K562 (cell line): Measurements from ENCODE around the gene SPATC1L. TPM values are rescaled to one million over a fixed set of nuclear protein-coding genes. Genes with fewer than 3 reads are reported as not detected.
A peak's percentile ranks its signal among the peaks of the same experiment; 100 is the strongest.

Experiments used
- ATAC-seq: fragments of 200-7000 bp; cut with Tn5 transposase; 3 replicates; pipeline ENCODE4 v1.9.1; 2020; ENCODE audit warnings: moderate library complexity
- BruUV-seq: library from RNA; stranded (reverse); fragments of 400-500 nt; replicated peaks from 2 replicates; lab custom pipeline; 2021; lab: Mats Ljungman, UMichigan
- CTCF ChIA-PET: fragments of 300-600 bp; formaldehyde crosslinking; extraction: SDS; loops from one replicate; lab custom pipeline; 2021; ENCODE audit warnings: low intra/inter-chr PET ratio; lab: Yijun Ruan, JAX
- POLR2A ChIA-PET: fragments of 300-600, 350-650 bp; sonication (Branson Sonifier 250); formaldehyde crosslinking; extraction: SDS; loops from one replicate; lab custom pipeline; 2021; ENCODE audit warnings: antibody characterized with exemption, inconsistent platforms; lab: Yijun Ruan, JAX
- DNase-seq, 4 experiments: peaks; one replicate each; pipeline versions ENCODE4 v3.0.0 to v3.0.0-alpha.2; 2011 to 2018; ENCODE audit warnings: low spot score in 3 of 4, mixed read lengths in 3 of 4; ENCODE audit errors: extremely low read depth in 1 of 4
- FAIRE-seq: peaks from 2 replicates; lab custom pipeline; 2011; peaks lifted over from hg19 to GRCh38; lab: Jason Lieb, UNC
- H2AFZ ChIP-seq: 2 replicates; pipeline ENCODE4 v1.6.0; 2011; ENCODE audit warnings: low read depth, low read length, control low read depth, inconsistent platforms
- H3K27ac ChIP-seq: fragments of 200-600 bp; 3 replicates; pipeline ENCODE4 v1.8.0; 2011; ENCODE audit warnings: low read depth, mild to moderate bottlenecking, control low read depth, inconsistent platforms, low read length, moderate library complexity, mixed read lengths; ENCODE audit errors: extremely low read depth
- H3K27me3 ChIP-seq, 2 experiments: fragments of 300-600 bp in 1 of 2; 2 replicates in 1 of 2; 3 replicates in 1 of 2; pipeline versions ENCODE4 v1.6.0 to v1.8.0; 2011; ENCODE audit warnings: inconsistent platforms in 2 of 2, low read length in 2 of 2, mild to moderate bottlenecking in 1 of 2, mixed read lengths in 1 of 2, moderate library complexity in 1 of 2; ENCODE audit not compliant: control insufficient read depth in 2 of 2, insufficient read depth in 2 of 2
- H3K36me3 ChIP-seq: fragments of 300-600 bp; 3 replicates; pipeline ENCODE4 v1.8.0; 2011; ENCODE audit warnings: mild to moderate bottlenecking, low read length, inconsistent platforms; ENCODE audit not compliant: control insufficient read depth, insufficient read depth
- H3K4me1 ChIP-seq, 2 experiments: fragments of 200-600 bp in 1 of 2; replicated peaks in 1 of 2; 2 replicates in 1 of 2; 3 replicates in 1 of 2; pipeline versions ENCODE4 v1.5.1 to v1.8.0; 2011; ENCODE audit warnings: inconsistent platforms in 2 of 2, low read length in 2 of 2, mild to moderate bottlenecking in 1 of 2, mixed read lengths in 1 of 2, moderate library complexity in 1 of 2; ENCODE audit not compliant: control insufficient read depth in 2 of 2, insufficient read depth in 2 of 2
- H3K4me2 ChIP-seq: 2 replicates; pipeline ENCODE4 v1.6.1; 2011; ENCODE audit warnings: low read length, control low read depth, inconsistent platforms, mixed read lengths; ENCODE audit not compliant: insufficient read depth
- H3K4me3 ChIP-seq: fragments of 200-600 bp; sonication (generic), shearing (Covaris generic); 2 replicates; pipeline ENCODE4 v1.5.1; 2016; ENCODE audit warnings: control low read depth, inconsistent platforms
- H3K79me2 ChIP-seq: fragments of 200-600 bp; 3 replicates; pipeline ENCODE4 v1.8.0; 2011; ENCODE audit warnings: low read length, inconsistent platforms; ENCODE audit not compliant: control insufficient read depth, insufficient read depth
- H3K9ac ChIP-seq, 2 experiments: 2 replicates each; pipeline versions ENCODE4 v1.6.0 to v1.6.1; 2011; ENCODE audit warnings: low read depth in 2 of 2, low read length in 2 of 2, control low read depth in 1 of 2, inconsistent platforms in 1 of 2, mild to moderate bottlenecking in 1 of 2, mixed read lengths in 1 of 2; ENCODE audit not compliant: insufficient read depth in 1 of 2
- H3K9me1 ChIP-seq: one replicate; pipeline ENCODE4 v1.6.0; 2011; ENCODE audit warnings: inconsistent platforms, mild to moderate bottlenecking, low read length, moderate library complexity; ENCODE audit not compliant: control insufficient read depth, insufficient read depth
- H3K9me3 ChIP-seq: replicated peaks from 2 replicates; pipeline ENCODE4 v1.5.1; 2011; ENCODE audit warnings: low read depth, low read length, inconsistent platforms; ENCODE audit not compliant: control insufficient read depth, insufficient read depth
- H4K20me1 ChIP-seq: replicated peaks from 2 replicates; pipeline ENCODE4 v1.6.1; 2011; ENCODE audit warnings: low read length, inconsistent platforms, mixed read lengths; ENCODE audit not compliant: control insufficient read depth, insufficient read depth
- GABPB1 ChIP-seq: sonication (generic); formaldehyde crosslinking; IDR thresholded peaks from 2 replicates; pipeline ENCODE4 v1.8.0; 2022; ENCODE audit warnings: mild to moderate bottlenecking, missing genetic modification reagents
- MYC ChIP-seq, 2 experiments: fragments of 250-450 bp in 1 of 2; sonication (Bioruptor Pico) in 1 of 2; IDR thresholded peaks; 2 replicates each; pipeline versions ENCODE4 v1.5.1 to v1.6.1; 2012 to 2021; ENCODE audit warnings: low read depth in 2 of 2, borderline replicate concordance in 1 of 2, improper control_type of control experiment in 1 of 2, low read length in 1 of 2, mild to moderate bottlenecking in 1 of 2, moderate library complexity in 1 of 2
- NFIC ChIP-seq: fragments of 450-650 bp; IDR thresholded peaks from 2 replicates; pipeline ENCODE4 v1.6.1; 2017; ENCODE audit warnings: mild to moderate bottlenecking, inconsistent platforms
- SMARCE1 ChIP-seq: fragments of 450-650 bp; IDR thresholded peaks from 2 replicates; pipeline ENCODE4 v1.7.1; 2016; ENCODE audit warnings: mild to moderate bottlenecking
- SNRNP70 ChIP-seq: fragments of 200-400 bp; formaldehyde crosslinking; optimal IDR thresholded peaks from 2 replicates; pipeline ENCODE3; 2017; ENCODE audit warnings: low read depth, low read length
- TEAD4 ChIP-seq, 2 experiments: sonication (generic) in 1 of 2; formaldehyde crosslinking in 1 of 2; IDR thresholded peaks; 2 replicates each; pipeline versions ENCODE4 v1.6.1 to v1.8.0; 2012 to 2022; ENCODE audit warnings: borderline replicate concordance in 1 of 2, inconsistent platforms in 1 of 2, low read length in 1 of 2, mild to moderate bottlenecking in 1 of 2, missing genetic modification reagents in 1 of 2
- ZFX ChIP-seq: sonication (generic); formaldehyde crosslinking; IDR thresholded peaks from 2 replicates; pipeline ENCODE4 v1.8.0; 2022; ENCODE audit warnings: mild to moderate bottlenecking, missing genetic modification reagents, moderate library complexity
- WGBS: fragments of 100-300 bp; shearing (Covaris generic); methylation state at CpG from one replicate; pipeline ENCODE4 v1.1.6; 2016; ENCODE audit warnings: low coverage, mixed read lengths; ENCODE audit not compliant: insufficient coverage; ENCODE audit errors: missing lambda C conversion rate; 5-methylcytosine and 5-hydroxymethylcytosine counted together
- in situ Hi-C: fragments of 300-500 bp; cut with MboI; formaldehyde crosslinking; loops from 4 replicates; pipeline ENCODE4 v1.15.0; 2018; ENCODE audit warnings: inconsistent platforms, mixed read lengths
- intact Hi-C: fragments of 100-400 bp; cut with micrococcal nuclease; formaldehyde crosslinking; loops from 2 replicates; pipeline ENCODE4 v1.14.2; 2022
- polyA plus RNA-seq, 8 experiments: library from polyadenylated mRNA; depleted of rRNA in 4 of 8; stranded (reverse) in 5 of 8; unstranded in 3 of 8; fragments of >200 nt; fragmentation: Nextera tagmentation in 2 of 8; fragmentation: Illumina TruSeq in 1 of 8; extraction: Ambion mirVana in 2 of 8; extraction: Trizol in 1 of 8; gene quantifications; 2 replicates each; pipeline versions ENCODE4 v1.2.1 to v1.2.3, GENCODE V29; 2011 to 2014; ENCODE audit warnings: inconsistent platforms in 1 of 8, missing spikeins in 1 of 8
- total RNA-seq, 7 experiments: library from RNA; depleted of rRNA in 6 of 7; stranded (reverse); fragments of >200 nt in 6 of 7; fragmentation: Illumina TruSeq in 2 of 7; extraction: Trizol in 2 of 7; gene quantifications; 2 replicates each; pipeline versions ENCODE4 v1.2.1 to v1.2.3, GENCODE V29; 2011 to 2021; ENCODE audit warnings: low replicate concordance in 1 of 7
- TF ChIP-seq, protein P1 (sequence below): sonication (generic); formaldehyde crosslinking; IDR thresholded peaks from 2 replicates; pipeline ENCODE4 v1.8.1; 2022; ENCODE audit warnings: missing genetic modification reagents
- TF ChIP-seq, protein P2 (sequence below): sonication (generic); formaldehyde crosslinking; IDR thresholded peaks from 2 replicates; pipeline ENCODE4 v1.8.0; 2022; ENCODE audit warnings: mild to moderate bottlenecking, missing genetic modification reagents
- TF ChIP-seq, protein P3 (sequence below): sonication (generic); formaldehyde crosslinking; IDR thresholded peaks from 2 replicates; pipeline ENCODE4 v1.8.0; 2023; ENCODE audit warnings: missing genetic modification reagents, mild to moderate bottlenecking, borderline replicate concordance

Gene SPATC1L
- total and polyA plus RNA-seq, 9 of the 15 experiments (the other 6 are each of a cell fraction or from before 2014, with no cell fraction given), result 0.14 to 121 (median 34.0) TPM; not detected in 1

DNA sequence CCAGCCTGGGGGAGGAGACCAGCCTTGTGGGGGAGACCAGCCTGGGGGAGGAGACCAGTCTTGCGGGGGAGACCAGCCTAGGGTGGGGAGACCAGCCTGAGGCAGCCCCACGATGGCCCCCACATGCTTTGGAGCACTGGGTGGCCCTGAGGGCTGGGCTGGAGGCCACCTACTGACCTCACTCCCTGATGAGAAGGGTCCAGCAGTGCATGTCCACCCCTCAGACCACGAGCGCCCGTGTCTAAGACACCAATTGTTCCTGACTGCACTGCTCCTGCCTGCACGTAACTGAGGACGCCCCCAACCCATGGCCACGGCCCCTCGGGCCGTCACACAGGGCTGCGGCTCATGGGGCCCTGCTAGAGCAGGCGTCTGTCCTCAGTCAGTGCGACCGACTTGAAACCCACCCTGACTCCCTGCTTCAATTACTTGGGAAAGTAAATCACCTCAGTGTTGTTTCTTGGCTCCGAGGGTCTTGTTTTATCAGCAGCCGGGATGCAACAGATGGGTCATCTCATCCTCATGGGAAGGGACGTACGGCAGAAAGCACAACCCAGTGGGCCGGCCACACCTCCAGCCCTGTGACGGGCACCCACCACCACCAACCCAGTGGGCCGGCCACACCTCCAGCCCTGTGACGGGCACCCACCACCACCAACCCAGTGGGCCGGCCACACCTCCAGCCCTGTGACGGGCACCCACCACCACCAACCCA lies at the start of gene SPATC1L (continued):
- peak; percentile 44; the same call in 1 of the 2 replicates for TF ChIP-seq SMARCE1
- TF ChIP-seq MYC (IDR thresholded peaks at IDR 0.05; ENCODE audit: low read depth, low read length), result no peak; the same call in 1 of the 2 replicates
- peak; percentile 79; the same call in 1 of the 2 replicates for TF ChIP-seq MYC (CRISPR knock-in tag; IDR thresholded peaks at IDR 0.05; ENCODE audit: borderline replicate concordance, low read depth)
- no peak for TF ChIP-seq SNRNP70
- TF ChIP-seq GABPB1 (CRISPR knock-in tag), result peak; percentile 64; the same call in 1 of the 2 replicates

DNA sequence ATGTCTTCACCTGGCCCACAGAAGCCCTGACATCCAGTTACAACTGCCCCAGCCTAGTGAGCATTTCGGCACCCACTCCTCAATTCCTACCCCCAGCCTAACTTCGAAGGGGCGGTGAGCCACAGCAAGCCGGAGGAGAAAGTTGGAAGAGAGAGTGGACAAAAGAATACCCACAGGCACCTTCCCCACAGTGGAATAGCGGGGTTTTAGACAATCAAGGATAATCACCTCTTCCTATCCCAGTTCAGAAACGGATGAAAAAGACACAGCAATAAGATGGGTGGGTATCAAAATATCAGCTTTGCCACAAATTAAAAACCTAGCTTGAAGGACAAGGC lies 45.6 kb upstream of the SPATC1L start:
- WGBS, result 27% methylated on average over 6 of the region's 6 CpGs
- TF ChIP-seq, protein P1, sequence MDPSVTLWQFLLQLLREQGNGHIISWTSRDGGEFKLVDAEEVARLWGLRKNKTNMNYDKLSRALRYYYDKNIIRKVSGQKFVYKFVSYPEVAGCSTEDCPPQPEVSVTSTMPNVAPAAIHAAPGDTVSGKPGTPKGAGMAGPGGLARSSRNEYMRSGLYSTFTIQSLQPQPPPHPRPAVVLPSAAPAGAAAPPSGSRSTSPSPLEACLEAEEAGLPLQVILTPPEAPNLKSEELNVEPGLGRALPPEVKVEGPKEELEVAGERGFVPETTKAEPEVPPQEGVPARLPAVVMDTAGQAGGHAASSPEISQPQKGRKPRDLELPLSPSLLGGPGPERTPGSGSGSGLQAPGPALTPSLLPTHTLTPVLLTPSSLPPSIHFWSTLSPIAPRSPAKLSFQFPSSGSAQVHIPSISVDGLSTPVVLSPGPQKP (CRISPR knock-in tag), result no peak
- TF ChIP-seq, protein P2, sequence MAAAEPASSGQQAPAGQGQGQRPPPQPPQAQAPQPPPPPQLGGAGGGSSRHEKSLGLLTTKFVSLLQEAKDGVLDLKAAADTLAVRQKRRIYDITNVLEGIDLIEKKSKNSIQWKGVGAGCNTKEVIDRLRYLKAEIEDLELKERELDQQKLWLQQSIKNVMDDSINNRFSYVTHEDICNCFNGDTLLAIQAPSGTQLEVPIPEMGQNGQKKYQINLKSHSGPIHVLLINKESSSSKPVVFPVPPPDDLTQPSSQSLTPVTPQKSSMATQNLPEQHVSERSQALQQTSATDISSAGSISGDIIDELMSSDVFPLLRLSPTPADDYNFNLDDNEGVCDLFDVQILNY (CRISPR knock-in tag), result 0 out of 2 replicates have a peak, but pooled peaks have one; percentile 71
- TF ChIP-seq TEAD4 (IDR thresholded peaks at IDR 0.05; ENCODE audit: low read length) (peak; percentile 9; the same call in 1 of the 2 replicates), TEAD4 (CRISPR knock-in tag; IDR thresholded peaks at IDR 0.05; ENCODE audit: borderline replicate concordance) (no peak), GABPB1 (CRISPR knock-in tag) (peak; percentile 27; the same call in 1 of the 2 replicates), NFIC (no peak), ZFX (CRISPR knock-in tag) (0 out of 2 replicates have a peak, but pooled peaks have one; percentile 15)
- TF ChIP-seq, protein P3, sequence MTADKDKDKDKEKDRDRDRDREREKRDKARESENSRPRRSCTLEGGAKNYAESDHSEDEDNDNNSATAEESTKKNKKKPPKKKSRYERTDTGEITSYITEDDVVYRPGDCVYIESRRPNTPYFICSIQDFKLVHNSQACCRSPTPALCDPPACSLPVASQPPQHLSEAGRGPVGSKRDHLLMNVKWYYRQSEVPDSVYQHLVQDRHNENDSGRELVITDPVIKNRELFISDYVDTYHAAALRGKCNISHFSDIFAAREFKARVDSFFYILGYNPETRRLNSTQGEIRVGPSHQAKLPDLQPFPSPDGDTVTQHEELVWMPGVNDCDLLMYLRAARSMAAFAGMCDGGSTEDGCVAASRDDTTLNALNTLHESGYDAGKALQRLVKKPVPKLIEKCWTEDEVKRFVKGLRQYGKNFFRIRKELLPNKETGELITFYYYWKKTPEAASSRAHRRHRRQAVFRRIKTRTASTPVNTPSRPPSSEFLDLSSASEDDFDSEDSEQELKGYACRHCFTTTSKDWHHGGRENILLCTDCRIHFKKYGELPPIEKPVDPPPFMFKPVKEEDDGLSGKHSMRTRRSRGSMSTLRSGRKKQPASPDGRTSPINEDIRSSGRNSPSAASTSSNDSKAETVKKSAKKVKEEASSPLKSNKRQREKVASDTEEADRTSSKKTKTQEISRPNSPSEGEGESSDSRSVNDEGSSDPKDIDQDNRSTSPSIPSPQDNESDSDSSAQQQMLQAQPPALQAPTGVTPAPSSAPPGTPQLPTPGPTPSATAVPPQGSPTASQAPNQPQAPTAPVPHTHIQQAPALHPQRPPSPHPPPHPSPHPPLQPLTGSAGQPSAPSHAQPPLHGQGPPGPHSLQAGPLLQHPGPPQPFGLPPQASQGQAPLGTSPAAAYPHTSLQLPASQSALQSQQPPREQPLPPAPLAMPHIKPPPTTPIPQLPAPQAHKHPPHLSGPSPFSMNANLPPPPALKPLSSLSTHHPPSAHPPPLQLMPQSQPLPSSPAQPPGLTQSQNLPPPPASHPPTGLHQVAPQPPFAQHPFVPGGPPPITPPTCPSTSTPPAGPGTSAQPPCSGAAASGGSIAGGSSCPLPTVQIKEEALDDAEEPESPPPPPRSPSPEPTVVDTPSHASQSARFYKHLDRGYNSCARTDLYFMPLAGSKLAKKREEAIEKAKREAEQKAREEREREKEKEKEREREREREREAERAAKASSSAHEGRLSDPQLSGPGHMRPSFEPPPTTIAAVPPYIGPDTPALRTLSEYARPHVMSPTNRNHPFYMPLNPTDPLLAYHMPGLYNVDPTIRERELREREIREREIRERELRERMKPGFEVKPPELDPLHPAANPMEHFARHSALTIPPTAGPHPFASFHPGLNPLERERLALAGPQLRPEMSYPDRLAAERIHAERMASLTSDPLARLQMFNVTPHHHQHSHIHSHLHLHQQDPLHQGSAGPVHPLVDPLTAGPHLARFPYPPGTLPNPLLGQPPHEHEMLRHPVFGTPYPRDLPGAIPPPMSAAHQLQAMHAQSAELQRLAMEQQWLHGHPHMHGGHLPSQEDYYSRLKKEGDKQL (CRISPR knock-in tag), result no peak

More for the DNA sequence above, 45.6 kb upstream of the SPATC1L start:
- Histone ChIP-seq H3K79me2 (peaks cover 94% of the 10 kb centered on the region), H3K27me3 (no peaks in the 10 kb centered on the region), H3K9me3 (no peaks in the 10 kb centered on the region), H3K4me3 (peak overlapping the region; percentile 72), H3K4me2 (peak overlapping the region; percentile 95), H3K36me3 (peaks cover 67% of the 10 kb centered on the region), H3K27ac (peak overlapping the region; percentile 90), H4K20me1 (peaks cover 9% of the 10 kb centered on the region; the same call in 1 of the 2 replicates), H3K9ac (peak overlapping the region; percentile 92 to 97), H2AFZ (peak overlapping the region; percentile 91), H3K4me1 (peaks cover 32 to 36% of the 10 kb centered on the region in 2 experiments; a peak in 4 of 5 replicates), H3K9me1 (no peaks in the 10 kb centered on the region)
- no TSS peak for BruUV-seq
- intact Hi-C loops (loop anchor here (2.0 to 10.0 kb wide), 5 partner anchors 43 to 225 kb away; partner anchors contain the start of genes DIP2A and PCNT), in situ Hi-C loops (no loop called here)
- DNase-seq, result no peak
- FAIRE-seq, result no peak
- POLR2A ChIA-PET, result interaction anchor here (0.8 to 4.2 kb wide), 4 partner anchors 11 to 293 kb away, joined by 3 to 27 read pairs (median 5); no protein-coding TSS in a partner anchor
- no peak for ATAC-seq
- CTCF ChIA-PET, result no interaction called here
